ENCODE results near the gene ACADS. TPM values are rescaled to one million over a fixed set of nuclear protein-coding genes. Genes with fewer than 3 reads are reported as not detected.
A peak's percentile ranks its signal among the peaks of the same experiment; 100 is the strongest.
"Not testable (repeated sequence)": the region's sequence is repeated elsewhere in the genome, so short reads cannot be mapped to it uniquely, and the experiment has no call there.

Gene ACADS
- total RNA-seq, 1 experiment from 2014 or later: 5.2 TPM

GRCh38 chr12:120725151-120725658, 421 bp upstream of the ACADS start:
- no peaks in the 10 kb centered on the region for H3K27me3 ChIP-seq (ENCODE audit: low read length)
- no peaks in the 10 kb centered on the region for H3K79me2 ChIP-seq (ENCODE audit: low read length)
- H3K4me3 ChIP-seq (ENCODE audit: low read length): peak overlapping the region; percentile 64
- no peak overlapping the region for H3K27ac ChIP-seq (ENCODE audit: low read length)
- peaks cover 26% of the 10 kb centered on the region for H3K36me3 ChIP-seq (ENCODE audit: insufficient read depth, low read length)
- no peaks in the 10 kb centered on the region for H3K9me2 ChIP-seq (replicated peaks; ENCODE audit: insufficient read depth, low read length)
- peaks cover 24% of the 10 kb centered on the region for H4K20me1 ChIP-seq (ENCODE audit: insufficient read depth, low read depth, low read length)
- no peak overlapping the region for H2AFZ ChIP-seq (ENCODE audit: low read length)
- no peaks in the 10 kb centered on the region for H3K9me3 ChIP-seq (ENCODE audit: low read length)
- H3K4me2 ChIP-seq (ENCODE audit: low read depth, low read length, poor library complexity, severe bottlenecking): peak overlapping the region; percentile 68
- DNase-seq: no peak
- H3K9ac ChIP-seq (ENCODE audit: low read length): 0 out of 2 replicates have a peak overlapping the region, but pooled peaks have one; percentile 16
- H3K4me1 ChIP-seq (ENCODE audit: low read length): peaks cover 33% of the 10 kb centered on the region

- Histone ChIP-seq H3K27ac (ENCODE audit: low read length) (no peak overlapping the region), H3K4me3 (ENCODE audit: low read length) (peak overlapping the region; percentile 64; the same call in 1 of the 2 replicates), H3K27me3 (ENCODE audit: low read length) (no peaks in the 10 kb centered on the region), H3K79me2 (ENCODE audit: low read length) (no peaks in the 10 kb centered on the region), H3K9me2 (replicated peaks; ENCODE audit: insufficient read depth, low read length) (no peaks in the 10 kb centered on the region), H3K36me3 (ENCODE audit: insufficient read depth, low read length) (peaks cover 20% of the 10 kb centered on the region), H3K9me3 (ENCODE audit: low read length) (no peaks in the 10 kb centered on the region), H3K4me1 (ENCODE audit: low read length) (peaks cover 22% of the 10 kb centered on the region), H2AFZ (ENCODE audit: low read length) (no peak overlapping the region), H3K9ac (ENCODE audit: low read length) (peak overlapping the region; percentile 67), H3K4me2 (ENCODE audit: low read depth, low read length, poor library complexity, severe bottlenecking) (peak overlapping the region; percentile 68), H4K20me1 (ENCODE audit: insufficient read depth, low read depth, low read length) (peaks cover 17% of the 10 kb centered on the region)
- no peak for DNase-seq
Observed at GRCh38 chr12:120726510-120726793, 826 bp downstream of the ACADS start.

GRCh38 chr12:120726961-120727360, 1.3 kb downstream of the ACADS start:
- no peaks in the 10 kb centered on the region for H3K9me2 ChIP-seq (replicated peaks; ENCODE audit: insufficient read depth, low read length)
- H3K27me3 ChIP-seq (ENCODE audit: low read length): no peaks in the 10 kb centered on the region
- peaks cover 12% of the 10 kb centered on the region for H4K20me1 ChIP-seq (ENCODE audit: insufficient read depth, low read depth, low read length)
- H3K4me1 ChIP-seq (ENCODE audit: low read length): peaks cover 16% of the 10 kb centered on the region
- H2AFZ ChIP-seq (ENCODE audit: low read length): no peak overlapping the region
- no peak overlapping the region for H3K27ac ChIP-seq (ENCODE audit: low read length)
- peaks cover 16% of the 10 kb centered on the region for H3K36me3 ChIP-seq (ENCODE audit: insufficient read depth, low read length)
- no peak overlapping the region for H3K4me2 ChIP-seq (ENCODE audit: low read depth, low read length, poor library complexity, severe bottlenecking)
- H3K4me3 ChIP-seq (ENCODE audit: low read length): no peak overlapping the region
- no peak for DNase-seq
- H3K79me2 ChIP-seq (ENCODE audit: low read length): no peaks in the 10 kb centered on the region
- H3K9ac ChIP-seq (ENCODE audit: low read length): no peak overlapping the region
- H3K9me3 ChIP-seq (ENCODE audit: low read length): no peaks in the 10 kb centered on the region

- H3K9me2 ChIP-seq (replicated peaks; ENCODE audit: insufficient read depth, low read length); H4K20me1 ChIP-seq (ENCODE audit: insufficient read depth, low read depth, low read length); H3K9me3 ChIP-seq (ENCODE audit: low read length); H3K4me1 ChIP-seq (ENCODE audit: low read length); H3K27me3 ChIP-seq (ENCODE audit: low read length); H2AFZ ChIP-seq (ENCODE audit: low read length); H3K79me2 ChIP-seq (ENCODE audit: low read length); H3K9ac ChIP-seq (ENCODE audit: low read length); H3K4me3 ChIP-seq (ENCODE audit: low read length); H3K27ac ChIP-seq (ENCODE audit: low read length); DNase-seq; H3K36me3 ChIP-seq (ENCODE audit: insufficient read depth, low read length); H3K4me2 ChIP-seq (ENCODE audit: low read depth, low read length, poor library complexity, severe bottlenecking): not testable (repeated sequence)
Observed at GRCh38 chr12:120732198-120732597, 6.6 kb downstream of the ACADS start.

GRCh38 chr12:120733574-120733973, 7.9 kb downstream of the ACADS start:
- 0 out of 2 replicates have a peak, but pooled peaks cover 4% of the 10 kb centered on the region for H4K20me1 ChIP-seq (ENCODE audit: insufficient read depth, low read depth, low read length)
- no peak overlapping the region for H3K4me3 ChIP-seq (ENCODE audit: low read length)
- no peaks in the 10 kb centered on the region for H3K27me3 ChIP-seq (ENCODE audit: low read length)
- H3K27ac ChIP-seq (ENCODE audit: low read length): no peak overlapping the region
- no peak overlapping the region for H3K9ac ChIP-seq (ENCODE audit: low read length)
- H3K9me3 ChIP-seq (ENCODE audit: low read length): no peaks in the 10 kb centered on the region
- H3K4me1 ChIP-seq (ENCODE audit: low read length): no peaks in the 10 kb centered on the region
- H2AFZ ChIP-seq (ENCODE audit: low read length): no peak overlapping the region
- no peaks in the 10 kb centered on the region for H3K9me2 ChIP-seq (replicated peaks; ENCODE audit: insufficient read depth, low read length)
- no peaks in the 10 kb centered on the region for H3K79me2 ChIP-seq (ENCODE audit: low read length)
- no peak for DNase-seq
- H3K4me2 ChIP-seq (ENCODE audit: low read depth, low read length, poor library complexity, severe bottlenecking): no peak overlapping the region
- no peaks in the 10 kb centered on the region for H3K36me3 ChIP-seq (ENCODE audit: insufficient read depth, low read length)

- Histone ChIP-seq H3K36me3 (ENCODE audit: insufficient read depth, low read length) (no peaks in the 10 kb centered on the region), H3K4me2 (ENCODE audit: low read depth, low read length, poor library complexity, severe bottlenecking) (no peak overlapping the region), H3K4me3 (ENCODE audit: low read length) (no peak overlapping the region), H3K79me2 (ENCODE audit: low read length) (no peaks in the 10 kb centered on the region), H3K9ac (ENCODE audit: low read length) (no peak overlapping the region), H3K27ac (ENCODE audit: low read length) (no peak overlapping the region), H4K20me1 (ENCODE audit: insufficient read depth, low read depth, low read length) (0 out of 2 replicates have a peak, but pooled peaks cover 4% of the 10 kb centered on the region), H3K9me2 (replicated peaks; ENCODE audit: insufficient read depth, low read length) (no peaks in the 10 kb centered on the region), H3K4me1 (ENCODE audit: low read length) (peaks cover 2% of the 10 kb centered on the region), H2AFZ (ENCODE audit: low read length) (no peak overlapping the region), H3K27me3 (ENCODE audit: low read length) (no peaks in the 10 kb centered on the region), H3K9me3 (ENCODE audit: low read length) (no peaks in the 10 kb centered on the region)
- DNase-seq: no peak
Observed at GRCh38 chr12:120734210-120734609, 8.6 kb downstream of the ACADS start.

- no peak for DNase-seq
- Histone ChIP-seq H3K9me3 (ENCODE audit: low read length) (no peaks in the 10 kb centered on the region), H3K36me3 (ENCODE audit: insufficient read depth, low read length) (no peaks in the 10 kb centered on the region), H3K9me2 (replicated peaks; ENCODE audit: insufficient read depth, low read length) (no peaks in the 10 kb centered on the region), H3K27ac (ENCODE audit: low read length) (no peak overlapping the region), H3K27me3 (ENCODE audit: low read length) (no peaks in the 10 kb centered on the region), H3K4me2 (ENCODE audit: low read depth, low read length, poor library complexity, severe bottlenecking) (no peak overlapping the region), H2AFZ (ENCODE audit: low read length) (no peak overlapping the region), H4K20me1 (ENCODE audit: insufficient read depth, low read depth, low read length) (0 out of 2 replicates have a peak, but pooled peaks cover 4% of the 10 kb centered on the region), H3K79me2 (ENCODE audit: low read length) (no peaks in the 10 kb centered on the region), H3K4me1 (ENCODE audit: low read length) (peaks cover 7% of the 10 kb centered on the region), H3K9ac (ENCODE audit: low read length) (no peak overlapping the region), H3K4me3 (ENCODE audit: low read length) (no peak overlapping the region)
Observed at GRCh38 chr12:120735181-120735580, 9.6 kb downstream of the ACADS start.

GRCh38 chr12:120736404-120737331, 11.0 kb downstream of the ACADS start:
- Histone ChIP-seq H3K9me3 (ENCODE audit: low read length) (no peaks in the 10 kb centered on the region), H3K4me3 (ENCODE audit: low read length) (no peak overlapping the region), H3K9ac (ENCODE audit: low read length) (no peak overlapping the region), H2AFZ (ENCODE audit: low read length) (no peak overlapping the region), H4K20me1 (ENCODE audit: insufficient read depth, low read depth, low read length) (0 out of 2 replicates have a peak, but pooled peaks cover 4% of the 10 kb centered on the region), H3K36me3 (ENCODE audit: insufficient read depth, low read length) (no peaks in the 10 kb centered on the region), H3K27me3 (ENCODE audit: low read length) (no peaks in the 10 kb centered on the region), H3K9me2 (replicated peaks; ENCODE audit: insufficient read depth, low read length) (no peaks in the 10 kb centered on the region), H3K27ac (ENCODE audit: low read length) (no peak overlapping the region), H3K4me1 (ENCODE audit: low read length) (peaks cover 7% of the 10 kb centered on the region), H3K4me2 (ENCODE audit: low read depth, low read length, poor library complexity, severe bottlenecking) (no peak overlapping the region), H3K79me2 (ENCODE audit: low read length) (no peaks in the 10 kb centered on the region)
- DNase-seq: no peak

Data from Karpas-422 (cell line).